Neural cell (in vitro differentiated cells): ENCODE measurements around the gene EPS15.

ENCODE experiments used
- CTCF ChIP-seq: fragments of 450-650 bp; IDR thresholded peaks from 2 replicates; pipeline ENCODE4 v1.5.1; 2014; ENCODE audit warnings: antibody characterized with exemption, mild to moderate bottlenecking, moderate library complexity; ENCODE audit not compliant: poor library complexity, severe bottlenecking
- EP300 ChIP-seq: fragments of 450-650 bp; conservative IDR thresholded peaks from 2 replicates; pipeline ENCODE4 v1.6.1; 2014; ENCODE audit warnings: antibody characterized with exemption, mild to moderate bottlenecking, moderate library complexity; ENCODE audit not compliant: poor library complexity, severe bottlenecking
- EZH2 ChIP-seq: fragments of 200-600, 300-800 bp; shearing (Covaris generic), sonication (generic); IDR thresholded peaks from 2 replicates; pipeline ENCODE4 v1.6.1; 2014; ENCODE audit warnings: antibody characterized with exemption, low read length, borderline replicate concordance, mild to moderate bottlenecking; ENCODE audit not compliant: insufficient read depth, poor library complexity, severe bottlenecking
- POLR2AphosphoS5 ChIP-seq: IDR thresholded peaks from 2 replicates; pipeline ENCODE4 v1.6.1; 2012
- RAD21 ChIP-seq: fragments of 450-650 bp; conservative IDR thresholded peaks from 2 replicates; pipeline ENCODE4 v1.6.1; 2014; ENCODE audit warnings: antibody characterized with exemption, mild to moderate bottlenecking, moderate library complexity
- REST ChIP-seq: IDR thresholded peaks from 2 replicates; pipeline ENCODE4 v1.6.1; 2012; ENCODE audit warnings: borderline replicate concordance
- TAF1 ChIP-seq: IDR thresholded peaks from 2 replicates; pipeline ENCODE4 v1.6.1; 2012; ENCODE audit warnings: low read depth

- TF ChIP-seq REST (no peak), RAD21 (no peak), CTCF (no peak), EP300 (no peak), TAF1 (no peak), POLR2AphosphoS5 (no peak), EZH2 (no peak)
Observed at GRCh38 chr1:51520700-51521248, 1.7 kb upstream of the EPS15 start.
